H1 (cell line): ENCODE measurements around the gene NHEJ1. TPM values are rescaled to one million over a fixed set of nuclear protein-coding genes. Genes with fewer than 3 reads are reported as not detected.

Experiments used
- EGR1 ChIP-seq: IDR thresholded peaks from 2 replicates; pipeline ENCODE4 v1.6.1; 2011; ENCODE audit warnings: low read depth, low read length, borderline replicate concordance
- FOSL1 ChIP-seq: IDR thresholded peaks from 2 replicates; pipeline ENCODE4 v1.6.1; 2011; ENCODE audit warnings: mild to moderate bottlenecking, low read depth, low read length, moderate library complexity; ENCODE audit not compliant: insufficient read depth
- RAD21 ChIP-seq, 2 experiments: IDR thresholded peaks in 1 of 2; conservative IDR thresholded peaks in 1 of 2; 2 replicates each; pipeline ENCODE4 v1.6.1; 2011; ENCODE audit warnings: low read depth in 2 of 2, low read length in 2 of 2, improper control_type of control experiment in 1 of 2, inconsistent platforms in 1 of 2, mild to moderate bottlenecking in 1 of 2, moderate library complexity in 1 of 2
- RXRA ChIP-seq: IDR thresholded peaks from 2 replicates; pipeline ENCODE4 v1.6.1; 2011; ENCODE audit warnings: low read depth, mild to moderate bottlenecking, low read length, moderate library complexity; ENCODE audit not compliant: insufficient read depth
- polyA plus RNA-seq, 7 experiments: library from polyadenylated mRNA; depleted of rRNA in 3 of 7; stranded (reverse) in 5 of 7; unstranded in 2 of 7; fragments of >200 nt in 5 of 7; fragments of 200-250 nt in 2 of 7; gene quantifications; 1 replicate in 5 of 7; 2 replicates in 1 of 7; 4 replicates in 1 of 7; pipeline versions ENCODE4 v1.2.1 to v1.2.3, GENCODE V29; 2011 to 2013; ENCODE audit warnings: missing spikeins in 2 of 7, mixed read lengths in 2 of 7
- total RNA-seq: library from RNA; stranded (reverse); fragmentation: NEBNext Ultra II Directional; extraction: Animal tissue kit (Norgen Biotek cat#: 25700); gene quantifications from 2 replicates; pipeline ENCODE4 v1.2.1, GENCODE V29; 2021

The NHEJ1 gene
- total and polyA plus RNA-seq, 2 of the 8 experiments (the other 6 are each of a cell fraction or from before 2014, with no cell fraction given) = 22.7 to 24.1 TPM

DNA sequence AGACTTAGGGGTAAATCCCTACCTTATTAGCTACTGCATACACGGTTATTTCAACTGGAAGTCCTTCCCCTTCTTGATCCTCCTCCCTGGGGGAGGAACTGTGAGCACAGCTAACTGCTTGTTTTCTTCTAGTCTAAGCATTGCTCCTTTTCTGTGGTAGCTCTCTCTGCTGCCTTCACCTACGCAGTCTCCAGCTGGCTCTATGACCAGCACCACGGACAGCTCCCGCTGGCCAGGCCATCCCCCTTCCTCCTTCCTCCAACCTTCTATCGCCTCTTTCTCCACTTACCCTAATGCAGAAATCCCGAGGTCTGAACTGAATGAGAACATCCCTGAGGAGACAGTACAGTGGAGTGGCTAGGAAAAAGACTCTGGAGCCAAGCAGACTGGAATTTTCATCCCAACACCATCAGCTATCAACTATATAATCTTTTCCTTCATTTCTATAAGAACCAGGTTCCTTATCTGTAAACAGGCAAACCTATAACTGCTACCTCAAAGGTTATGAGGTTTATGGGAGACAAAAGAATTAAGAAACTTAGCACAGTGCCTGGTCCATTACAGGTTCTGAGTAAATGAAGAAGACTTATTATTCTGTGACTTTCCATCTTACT is 114.6 kb downstream of the NHEJ1 start (continued):
- no peak for TF ChIP-seq RAD21 (IDR thresholded peaks at IDR 0.05 in 1 of 2, conservative IDR thresholded peaks at IDR 0.05 in 1 of 2; ENCODE audit: low read depth in 2 of 2, low read length in 2 of 2)
- no peak for TF ChIP-seq EGR1
- TF ChIP-seq RXRA = no peak
- no peak for TF ChIP-seq FOSL1
